IPS-20b (cell line): ENCODE data around the gene CHST11.

Experiments used
- H3K27ac ChIP-seq: one replicate; pipeline ENCODE4 v1.5.1; 2013; ENCODE audit warnings: low read length
- H3K27me3 ChIP-seq: 2 replicates; pipeline ENCODE4 v1.6.1; 2013; ENCODE audit warnings: mild to moderate bottlenecking, low read length, inconsistent platforms; ENCODE audit not compliant: insufficient read depth
- H3K36me3 ChIP-seq: 2 replicates; pipeline ENCODE4 v1.6.1; 2013; ENCODE audit warnings: low read depth, mild to moderate bottlenecking, inconsistent platforms, low read length, moderate library complexity; ENCODE audit not compliant: insufficient read depth
- H3K4me1 ChIP-seq: 2 replicates; pipeline ENCODE4 v1.6.1; 2013; ENCODE audit warnings: mild to moderate bottlenecking, control low read depth, inconsistent platforms, low read length, moderate library complexity; ENCODE audit not compliant: insufficient read depth
- H3K4me3 ChIP-seq: 2 replicates; pipeline ENCODE4 v1.5.1; 2013; ENCODE audit warnings: mild to moderate bottlenecking, low read length, inconsistent platforms
- H3K9ac ChIP-seq: 2 replicates; pipeline ENCODE4 v1.6.1; 2013; ENCODE audit warnings: low read depth, mild to moderate bottlenecking, inconsistent platforms, low read length, moderate library complexity
- H3K9me3 ChIP-seq: 2 replicates; pipeline ENCODE4 v1.6.1; 2013; ENCODE audit warnings: mild to moderate bottlenecking, low read depth, low read length, inconsistent platforms; ENCODE audit not compliant: insufficient read depth

CHST11 gene

GRCh38 chr12:104586351-104586919 is 129.7 kb downstream of the CHST11 start:
- Histone ChIP-seq H3K36me3 (no peaks in the 10 kb centered on the region), H3K9ac (no peak overlapping the region), H3K27me3 (no peaks in the 10 kb centered on the region), H3K4me1 (no peaks in the 10 kb centered on the region), H3K4me3 (no peak overlapping the region), H3K9me3 (no peaks in the 10 kb centered on the region), H3K27ac (no peak overlapping the region)

DNA sequence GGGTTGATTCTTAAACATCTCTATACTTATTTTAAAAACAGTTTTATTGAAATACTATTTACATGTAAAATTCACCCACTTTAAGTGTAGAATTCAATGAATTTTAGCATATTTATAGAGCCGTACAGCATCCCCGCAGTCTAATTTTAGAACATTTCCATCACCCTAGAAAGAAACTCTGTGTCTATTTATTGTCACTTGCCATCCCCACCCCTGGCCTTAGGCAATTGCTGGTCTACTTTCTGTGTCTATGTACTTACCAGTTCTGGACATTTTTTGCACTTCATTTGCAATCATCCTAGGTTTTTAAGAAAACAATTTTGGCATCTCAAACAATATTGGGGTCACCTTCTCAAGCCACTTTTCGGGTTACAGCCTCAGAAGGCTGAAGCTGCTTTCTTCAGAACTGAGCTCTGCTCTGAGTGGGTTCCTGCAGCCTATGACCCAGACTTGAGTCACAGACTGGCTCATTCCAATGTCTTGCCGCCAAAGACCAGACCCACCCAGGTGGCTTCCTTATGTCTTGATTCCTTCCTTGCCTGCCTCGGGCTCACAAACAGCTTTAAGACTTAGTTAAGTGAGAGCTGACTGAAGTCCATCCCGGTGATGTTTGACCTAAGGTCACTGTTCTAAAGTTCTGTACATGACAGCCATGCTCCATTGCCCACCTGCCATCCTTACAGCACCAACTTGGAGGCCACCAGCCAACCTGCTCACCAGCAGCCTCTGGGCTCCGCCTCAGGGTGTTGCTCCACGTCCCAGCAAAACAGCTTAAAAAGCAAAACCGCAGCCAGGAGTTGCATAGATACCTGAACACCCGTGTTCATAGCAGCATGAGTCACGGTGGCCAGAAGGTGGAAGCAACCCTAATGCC is 131.5 kb downstream of the CHST11 start:
- no peak overlapping the region for H3K4me3 ChIP-seq
- no peaks in the 10 kb centered on the region for H3K4me1 ChIP-seq
- H3K27ac ChIP-seq: no peak overlapping the region
- H3K36me3 ChIP-seq: no peaks in the 10 kb centered on the region
- no peaks in the 10 kb centered on the region for H3K9me3 ChIP-seq
- H3K27me3 ChIP-seq: no peaks in the 10 kb centered on the region
- H3K9ac ChIP-seq: no peak overlapping the region

- H3K4me3 ChIP-seq: no peak overlapping the region
- no peaks in the 10 kb centered on the region for H3K4me1 ChIP-seq
- H3K27me3 ChIP-seq: no peaks in the 10 kb centered on the region
- H3K9ac ChIP-seq: no peak overlapping the region
- H3K36me3 ChIP-seq: no peaks in the 10 kb centered on the region
- H3K9me3 ChIP-seq: no peaks in the 10 kb centered on the region
- no peak overlapping the region for H3K27ac ChIP-seq
Observed at GRCh38 chr12:104588921-104589590, 132.3 kb downstream of the CHST11 start.

- Histone ChIP-seq H3K9me3 (no peaks in the 10 kb centered on the region), H3K4me3 (no peak overlapping the region), H3K27ac (no peak overlapping the region), H3K9ac (no peak overlapping the region), H3K27me3 (no peaks in the 10 kb centered on the region), H3K36me3 (no peaks in the 10 kb centered on the region), H3K4me1 (no peaks in the 10 kb centered on the region)
Observed at GRCh38 chr12:104590022-104590421, 133.3 kb downstream of the CHST11 start.

DNA sequence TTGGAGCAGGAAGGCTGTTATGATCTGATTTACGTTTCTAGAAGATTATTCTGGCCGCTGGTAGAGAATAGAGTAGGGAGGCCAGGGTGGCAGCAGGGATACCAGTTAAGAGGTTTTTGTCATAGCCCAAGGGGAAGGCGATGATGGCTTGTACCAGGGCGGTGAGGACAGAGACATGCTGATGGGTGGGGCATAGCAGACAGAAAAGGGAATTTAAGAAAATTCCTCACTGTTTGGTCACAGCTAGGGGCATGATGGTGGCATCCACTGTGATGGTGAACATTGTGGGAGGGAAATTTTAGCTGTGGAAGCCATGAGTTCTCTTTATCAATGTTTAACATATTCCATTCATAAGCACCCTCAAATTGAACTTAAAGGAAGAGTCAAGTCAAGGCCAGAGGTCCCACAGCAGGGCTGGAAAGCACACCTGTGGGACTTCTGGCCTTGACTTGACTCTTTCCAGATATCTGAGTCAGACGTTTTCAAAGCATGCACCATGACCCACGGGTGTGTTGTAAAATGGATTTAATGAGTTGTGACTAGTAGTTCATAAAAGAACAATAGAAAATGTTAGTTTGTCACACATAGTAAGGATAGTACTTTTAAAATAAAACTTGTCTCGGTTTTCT is 134.6 kb downstream of the CHST11 start:
- Histone ChIP-seq H3K27ac (no peak overlapping the region), H3K36me3 (no peaks in the 10 kb centered on the region), H3K9me3 (no peaks in the 10 kb centered on the region), H3K9ac (no peak overlapping the region), H3K27me3 (no peaks in the 10 kb centered on the region), H3K4me3 (no peak overlapping the region), H3K4me1 (no peaks in the 10 kb centered on the region)

DNA sequence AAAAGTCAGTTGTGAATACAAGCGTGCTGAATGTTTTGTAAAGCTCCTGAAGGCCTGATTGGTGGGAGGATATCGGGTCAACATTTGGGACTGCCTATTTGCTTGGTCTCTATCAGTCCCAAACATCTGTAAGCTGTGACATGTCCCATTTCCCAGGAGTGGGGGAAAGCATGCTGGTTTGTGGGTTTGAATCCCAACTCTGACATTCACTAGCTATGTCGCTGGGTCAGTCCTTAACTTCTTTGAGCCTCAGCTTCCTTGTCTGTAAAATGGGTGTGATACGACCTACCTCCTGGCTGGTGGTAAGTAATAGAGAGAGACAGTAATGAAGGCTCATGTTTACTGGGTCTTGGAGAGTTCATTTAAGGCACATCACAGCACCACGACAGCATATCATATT is 136.7 kb downstream of the CHST11 start:
- no peaks in the 10 kb centered on the region for H3K36me3 ChIP-seq
- no peaks in the 10 kb centered on the region for H3K27me3 ChIP-seq
- H3K9me3 ChIP-seq: no peaks in the 10 kb centered on the region
- no peak overlapping the region for H3K9ac ChIP-seq
- H3K4me3 ChIP-seq: no peak overlapping the region
- H3K4me1 ChIP-seq: peaks cover 4% of the 10 kb centered on the region
- H3K27ac ChIP-seq: no peak overlapping the region

DNA sequence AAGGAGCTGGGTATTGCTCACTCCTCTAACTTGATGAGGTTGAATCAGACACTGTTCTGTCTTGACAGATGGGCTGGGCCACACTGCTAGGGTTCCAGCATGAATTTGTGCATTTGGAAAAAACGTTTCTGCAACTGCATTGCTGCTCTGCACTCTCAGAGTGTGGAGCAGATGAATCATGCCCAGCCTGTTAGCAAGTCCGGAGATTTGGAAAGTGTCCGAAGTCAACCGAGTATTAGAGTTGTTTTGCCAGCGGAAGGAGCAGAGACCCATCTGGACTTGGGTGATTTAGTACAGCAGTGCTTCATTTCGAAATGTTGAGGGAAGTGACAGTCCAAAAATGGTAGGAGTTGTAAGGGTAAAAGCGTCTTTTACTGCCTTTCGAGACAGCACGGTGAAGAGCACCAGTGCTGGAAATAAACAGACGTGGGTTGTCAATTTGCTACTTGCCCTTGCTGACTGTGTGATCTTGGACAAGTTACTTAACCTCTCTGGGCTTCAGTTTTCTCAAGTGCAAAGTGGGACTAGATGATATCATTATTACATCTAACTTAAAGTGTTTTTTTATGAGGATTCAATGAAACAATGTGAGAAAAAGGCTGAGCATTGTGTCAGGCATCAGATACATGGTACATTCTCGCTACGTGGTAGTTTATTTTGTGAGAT is 139.5 kb downstream of the CHST11 start:
- H3K4me3 ChIP-seq: no peak overlapping the region
- H3K9ac ChIP-seq: no peak overlapping the region

GRCh38 chr12:104596898-104597843 is 140.4 kb downstream of the CHST11 start:
- Histone ChIP-seq H3K9me3 (no peaks in the 10 kb centered on the region), H3K4me3 (no peak overlapping the region), H3K4me1 (peaks cover 7% of the 10 kb centered on the region), H3K9ac (no peak overlapping the region), H3K36me3 (no peaks in the 10 kb centered on the region), H3K27ac (no peak overlapping the region), H3K27me3 (no peaks in the 10 kb centered on the region)

More for the DNA sequence above, 139.5 kb downstream of the CHST11 start:
- Histone ChIP-seq H3K4me1 (peaks cover 4% of the 10 kb centered on the region), H3K27me3 (no peaks in the 10 kb centered on the region), H3K9me3 (no peaks in the 10 kb centered on the region), H3K27ac (no peak overlapping the region), H3K36me3 (no peaks in the 10 kb centered on the region)

DNA sequence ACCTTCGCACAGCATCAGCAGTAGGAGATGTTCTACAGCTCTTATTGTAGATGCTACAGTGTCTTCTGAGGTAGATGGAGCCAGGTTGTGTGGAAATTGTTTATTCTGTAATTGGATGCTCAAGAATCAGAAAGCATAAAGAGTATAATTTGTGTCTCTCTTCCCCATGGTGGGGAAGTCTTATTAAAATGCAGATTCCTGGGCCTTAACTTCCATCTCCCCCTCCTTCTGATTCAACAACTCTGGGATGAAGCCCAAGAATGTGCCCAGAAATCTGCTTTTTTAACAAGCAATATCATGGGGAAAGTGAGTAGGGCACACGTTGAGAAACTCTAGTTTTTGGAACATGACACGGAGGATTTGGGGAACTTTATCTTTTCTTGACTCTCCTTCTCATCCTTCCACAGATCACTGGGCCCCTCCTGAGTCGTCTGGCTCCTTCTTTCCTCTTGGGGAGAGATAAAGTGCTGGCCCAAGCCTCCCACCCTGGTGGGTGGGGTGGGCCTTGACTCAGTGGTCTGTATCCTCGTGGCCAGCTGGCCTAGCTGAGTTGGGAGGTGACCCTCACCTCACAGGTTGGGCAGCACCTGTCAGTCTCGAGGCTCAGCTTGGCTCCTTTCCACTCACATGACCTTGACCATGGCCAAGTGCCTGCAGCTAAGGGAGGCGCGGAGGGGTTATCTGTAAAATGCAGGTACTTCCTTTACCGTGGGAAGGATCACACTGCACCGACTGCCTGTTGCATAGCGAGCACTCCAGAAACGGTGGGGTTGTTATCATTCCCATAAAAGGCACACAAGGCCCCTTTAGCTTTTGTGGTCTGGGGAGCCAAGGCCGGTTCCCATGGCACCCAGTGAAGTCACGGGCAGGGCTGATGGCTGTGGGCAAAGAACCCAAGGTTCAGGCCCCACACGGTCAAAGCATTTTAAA is 141.9 kb downstream of the CHST11 start:
- no peaks in the 10 kb centered on the region for H3K36me3 ChIP-seq
- no peak overlapping the region for H3K4me3 ChIP-seq
- H3K27ac ChIP-seq: no peak overlapping the region
- no peak overlapping the region for H3K9ac ChIP-seq
- no peaks in the 10 kb centered on the region for H3K27me3 ChIP-seq
- no peaks in the 10 kb centered on the region for H3K9me3 ChIP-seq
- H3K4me1 ChIP-seq: peaks cover 7% of the 10 kb centered on the region
